DLD1 (cell line): ENCODE data around the gene ATP5MC2.

Experiments
- in situ Hi-C: cut with HindIII; loops from 2 replicates; pipeline ENCODE4 v1.10.0; 2017; ENCODE audit warnings: low sequenced_read_pairs

Gene ATP5MC2

GRCh38 chr12:53616950-53617349, 58.9 kb downstream of the ATP5MC2 start:
- in situ Hi-C loops = no loop called here
